Astrocyte (in vitro differentiated cells and primary cell): ENCODE data around the gene KIF18A.

ENCODE experiments used
- CTCF ChIP-seq: IDR thresholded peaks from 2 replicates; pipeline ENCODE4 v1.5.1; 2011; ENCODE audit warnings: low read depth, mild to moderate bottlenecking, inconsistent platforms, low read length, moderate library complexity; ENCODE audit not compliant: insufficient read depth
- EZH2 ChIP-seq: IDR thresholded peaks from 2 replicates; pipeline ENCODE4 v1.6.1; 2012; ENCODE audit warnings: mild to moderate bottlenecking, low read length, inconsistent platforms; ENCODE audit not compliant: insufficient read depth

GRCh38 chr11:28137366-28137765, 29.4 kb upstream of the KIF18A start:
- TF ChIP-seq CTCF (no peak), EZH2 (no peak)
